DND-41 (cell line): ENCODE data around the gene UHRF2.

Experiments used
- EZH2 ChIP-seq: IDR thresholded peaks from 3 replicates; pipeline ENCODE4 v1.6.1; 2012; ENCODE audit warnings: borderline replicate concordance, low read depth, mild to moderate bottlenecking, moderate library complexity, low read length, inconsistent platforms; ENCODE audit not compliant: severe bottlenecking
- TF ChIP-seq, protein P1 (sequence below): IDR thresholded peaks from 2 replicates; pipeline ENCODE4 v1.5.1; 2012; ENCODE audit warnings: borderline replicate concordance, low read length, moderate library complexity, mild to moderate bottlenecking; ENCODE audit not compliant: poor library complexity, severe bottlenecking; ENCODE audit errors: extremely low read depth

DNA sequence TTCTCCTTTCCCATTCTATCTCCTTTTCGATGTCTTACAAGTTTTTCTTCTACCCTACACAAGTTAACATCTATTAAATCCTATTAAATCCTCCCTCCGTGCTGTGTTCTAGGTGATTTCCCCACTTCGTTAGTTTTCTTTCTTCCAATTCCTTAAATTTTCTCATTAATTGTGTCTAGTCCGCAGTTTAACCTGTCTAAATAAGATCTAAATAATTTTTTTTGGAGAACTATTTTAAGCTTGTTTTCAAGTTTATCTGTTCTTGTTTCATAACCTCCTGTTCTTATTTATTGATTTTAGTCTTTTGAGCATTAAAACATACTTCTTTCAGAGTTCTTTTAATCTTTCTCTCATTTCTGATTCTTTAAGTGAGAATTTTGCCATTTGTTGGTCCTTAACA, 109.3 kb downstream of the UHRF2 start:
- TF ChIP-seq, protein P1, sequence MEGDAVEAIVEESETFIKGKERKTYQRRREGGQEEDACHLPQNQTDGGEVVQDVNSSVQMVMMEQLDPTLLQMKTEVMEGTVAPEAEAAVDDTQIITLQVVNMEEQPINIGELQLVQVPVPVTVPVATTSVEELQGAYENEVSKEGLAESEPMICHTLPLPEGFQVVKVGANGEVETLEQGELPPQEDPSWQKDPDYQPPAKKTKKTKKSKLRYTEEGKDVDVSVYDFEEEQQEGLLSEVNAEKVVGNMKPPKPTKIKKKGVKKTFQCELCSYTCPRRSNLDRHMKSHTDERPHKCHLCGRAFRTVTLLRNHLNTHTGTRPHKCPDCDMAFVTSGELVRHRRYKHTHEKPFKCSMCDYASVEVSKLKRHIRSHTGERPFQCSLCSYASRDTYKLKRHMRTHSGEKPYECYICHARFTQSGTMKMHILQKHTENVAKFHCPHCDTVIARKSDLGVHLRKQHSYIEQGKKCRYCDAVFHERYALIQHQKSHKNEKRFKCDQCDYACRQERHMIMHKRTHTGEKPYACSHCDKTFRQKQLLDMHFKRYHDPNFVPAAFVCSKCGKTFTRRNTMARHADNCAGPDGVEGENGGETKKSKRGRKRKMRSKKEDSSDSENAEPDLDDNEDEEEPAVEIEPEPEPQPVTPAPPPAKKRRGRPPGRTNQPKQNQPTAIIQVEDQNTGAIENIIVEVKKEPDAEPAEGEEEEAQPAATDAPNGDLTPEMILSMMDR: no peak
- TF ChIP-seq EZH2: no peak
